Immature natural killer cell (primary cell): ENCODE data around the gene RPS6KA2. TPM values are rescaled to one million over a fixed set of nuclear protein-coding genes. Genes with fewer than 3 reads are reported as not detected.

Experiments used
- DNase-seq, 3 donors: peaks; one replicate each; pipeline ENCODE4 v3.0.0; 2022; ENCODE audit warnings: mixed read lengths in 1 of 3
- H3K27ac Mint-ChIP-seq, 6 donors: one replicate each; pipeline ENCODE4 v1.8.0; 2020; ENCODE audit warnings: mixed read lengths in 6 of 6, mild to moderate bottlenecking in 5 of 6, inconsistent platforms in 4 of 6, moderate library complexity in 3 of 6
- H3K27me3 Mint-ChIP-seq, 3 donors: one replicate each; pipeline ENCODE4 v1.8.0; 2020 to 2021; ENCODE audit warnings: low read depth in 3 of 3, mild to moderate bottlenecking in 3 of 3, mixed read lengths in 3 of 3, moderate library complexity in 3 of 3, inconsistent platforms in 1 of 3
- H3K36me3 Mint-ChIP-seq, 3 donors: one replicate each; pipeline ENCODE4 v1.8.0; 2020; ENCODE audit warnings: mixed read lengths in 3 of 3, inconsistent platforms in 2 of 3, mild to moderate bottlenecking in 2 of 3
- H3K4me1 Mint-ChIP-seq, 2 donors: one replicate each; pipeline ENCODE4 v1.8.0; 2020; ENCODE audit warnings: inconsistent platforms in 2 of 2, mild to moderate bottlenecking in 2 of 2, mixed read lengths in 2 of 2, moderate library complexity in 1 of 2
- H3K4me3 Mint-ChIP-seq, 5 donors: one replicate each; pipeline ENCODE4 v1.8.0; 2020; ENCODE audit warnings: mild to moderate bottlenecking in 5 of 5, mixed read lengths in 5 of 5, inconsistent platforms in 3 of 5, moderate library complexity in 3 of 5
- H3K9me3 Mint-ChIP-seq, 6 donors: one replicate each; pipeline ENCODE4 v1.8.0; 2020; ENCODE audit warnings: mild to moderate bottlenecking in 6 of 6, mixed read lengths in 6 of 6, inconsistent platforms in 4 of 6, moderate library complexity in 3 of 6
- polyA plus RNA-seq, 3 donors: library from polyadenylated mRNA; unstranded; fragments of 300-500 nt; fragmentation: Illumina TruSeq; gene quantifications; one replicate each; pipeline ENCODE4 v1.2.3, GENCODE V29; 2021

The RPS6KA2 gene
- polyA plus RNA-seq, 3 donors from 2014 or later, result 2.5 to 5.3 (median 3.4) TPM

DNA sequence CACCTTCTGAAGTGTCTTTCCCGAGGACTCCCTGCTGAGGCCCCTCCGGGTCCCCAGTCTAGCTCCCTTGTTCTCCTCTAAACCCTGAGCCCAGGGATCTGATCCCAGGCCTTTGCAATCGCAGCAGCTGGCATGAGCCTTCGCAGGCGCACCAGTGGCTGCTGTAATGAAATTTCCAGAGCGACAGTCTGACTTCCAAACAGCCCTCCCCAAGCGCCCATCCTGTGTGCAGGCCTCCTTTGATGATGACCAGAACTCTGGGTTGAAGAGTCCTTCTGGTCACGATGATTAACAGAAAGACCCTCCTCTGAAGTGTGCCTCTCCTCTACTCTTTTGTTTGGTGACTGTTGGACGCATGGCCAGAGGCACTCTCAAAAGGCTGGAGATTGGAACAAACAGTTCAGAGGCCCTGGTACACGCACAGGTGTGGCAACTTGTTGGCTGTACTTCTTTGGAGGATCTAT, 155.2 kb downstream of the RPS6KA2 start:
- Mint-ChIP-seq H3K36me3 (peaks cover 0 to 4% (median 3%) of the 10 kb centered on the region in 3 donors), H3K4me3 (no peak overlapping the region), H3K9me3 (no peaks in the 10 kb centered on the region), H3K27ac (peak overlapping the region in 1 of 6 donors; percentile 18), H3K4me1 (peaks cover 2 to 3% of the 10 kb centered on the region in 2 donors), H3K27me3 (peaks cover 0 to 23% (median 3%) of the 10 kb centered on the region in 3 donors)
- no peak for DNase-seq

DNA sequence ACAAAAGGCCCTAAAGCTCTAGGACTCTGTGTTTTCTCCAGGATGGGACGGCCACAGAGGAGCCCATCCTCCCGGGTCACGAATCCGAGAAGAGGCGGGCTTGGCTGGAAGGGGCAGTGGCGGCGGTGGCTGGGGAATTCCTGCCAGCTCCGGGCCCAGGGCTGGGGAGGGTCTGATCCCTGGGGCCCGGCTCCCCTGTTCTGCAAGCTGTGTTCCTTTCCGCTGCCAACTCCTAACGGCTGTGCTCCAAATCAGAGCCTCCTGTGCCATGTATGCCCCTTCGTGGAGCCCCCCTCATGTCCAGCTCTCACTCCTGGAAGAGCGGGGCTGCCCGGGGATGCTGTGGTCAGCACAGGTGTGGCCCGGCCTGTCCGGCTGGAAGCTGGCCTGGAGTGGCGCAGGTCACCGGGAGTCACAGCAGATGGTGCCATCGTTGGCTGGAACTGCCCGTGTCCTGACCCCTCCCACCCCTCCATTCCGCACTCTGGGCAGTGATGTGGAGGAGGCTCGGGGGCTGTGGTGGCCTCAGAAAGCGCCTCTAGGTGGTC, 156.1 kb downstream of the RPS6KA2 start:
- Mint-ChIP-seq H3K27ac (no peak overlapping the region), H3K27me3 (peaks cover 3 to 30% (median 4%) of the 10 kb centered on the region in 3 donors), H3K36me3 (peaks cover 0 to 6% (median 4%) of the 10 kb centered on the region in 3 donors), H3K4me3 (no peak overlapping the region), H3K4me1 (peaks cover 5 to 7% of the 10 kb centered on the region in 2 donors), H3K9me3 (no peaks in the 10 kb centered on the region)
- DNase-seq, result no peak

DNA sequence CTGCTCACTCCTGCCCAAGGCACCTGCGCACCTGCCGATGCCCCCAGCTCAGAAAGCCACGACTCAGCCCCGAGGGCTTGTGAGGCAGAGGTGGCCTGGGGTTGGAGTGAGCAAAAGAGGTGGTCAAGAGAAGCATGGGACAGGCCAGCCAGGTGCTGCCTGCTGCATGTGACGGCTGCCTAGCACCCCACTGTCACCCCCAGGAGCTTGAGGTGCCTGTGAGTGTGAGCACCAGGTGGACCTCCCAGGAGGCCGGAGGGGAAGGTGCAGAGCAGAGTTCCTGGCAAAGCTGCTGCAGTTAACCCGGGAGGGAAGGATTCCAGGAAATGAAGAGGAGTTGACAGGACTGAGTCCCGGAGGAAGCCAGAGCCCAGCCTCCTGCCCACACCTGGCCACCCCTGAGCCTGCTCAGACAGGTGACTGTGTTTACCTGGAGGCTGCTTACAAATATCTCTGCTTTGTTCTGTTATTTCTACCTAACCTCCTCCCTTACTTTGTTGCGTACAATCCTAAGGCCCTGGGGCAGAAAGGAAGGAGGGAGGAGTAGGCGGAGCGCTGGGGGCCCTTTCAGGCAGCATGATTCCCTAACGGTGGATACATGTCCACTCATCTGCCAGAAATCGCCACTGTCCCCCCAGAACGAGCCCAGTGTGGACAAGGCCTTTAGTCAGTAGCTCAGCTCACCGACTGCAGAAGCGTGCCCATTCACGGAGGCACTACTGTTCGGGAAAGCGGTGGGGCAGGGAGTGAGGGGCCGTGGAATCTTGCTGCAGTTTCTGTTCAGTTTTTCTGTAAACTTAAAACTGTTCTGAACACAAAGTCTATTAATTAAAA, 156.8 kb downstream of the RPS6KA2 start:
- no peak for DNase-seq
- H3K4me1 Mint-ChIP-seq, result peaks cover 12 to 14% of the 10 kb centered on the region in 2 donors
- H3K36me3 Mint-ChIP-seq, result peaks cover 0 to 6% (median 4%) of the 10 kb centered on the region in 3 donors
- H3K4me3 Mint-ChIP-seq, result no peak overlapping the region
- H3K27ac Mint-ChIP-seq, result no peak overlapping the region
- H3K9me3 Mint-ChIP-seq, result no peaks in the 10 kb centered on the region
- H3K27me3 Mint-ChIP-seq, result peaks cover 4 to 36% (median 8%) of the 10 kb centered on the region in 3 donors

DNA sequence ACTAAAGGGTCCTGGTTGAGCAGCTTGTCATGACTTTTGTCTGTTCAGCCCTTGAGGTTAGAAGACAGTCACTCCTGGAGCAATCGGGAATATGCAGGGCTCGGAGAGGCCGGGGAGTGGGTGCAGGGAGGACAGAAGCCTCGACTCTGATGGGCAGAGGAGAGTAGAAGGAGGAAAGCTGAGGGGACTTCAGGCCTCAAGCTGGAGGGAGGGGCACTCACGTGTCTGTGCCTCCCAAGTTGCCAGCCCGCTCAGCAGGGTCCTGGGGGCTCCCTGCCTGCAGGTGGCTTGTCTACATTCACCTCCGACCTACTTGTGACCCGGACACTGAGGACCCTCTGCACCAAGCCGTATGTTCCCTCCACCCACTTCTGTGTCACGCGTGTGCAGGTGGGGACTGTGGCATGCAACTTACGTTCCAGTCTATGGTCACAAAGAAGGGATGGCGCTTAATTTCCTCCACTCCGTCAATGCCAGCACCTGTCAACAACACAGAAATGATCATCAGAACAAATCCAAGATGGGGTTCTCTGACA, 157.6 kb downstream of the RPS6KA2 start:
- Mint-ChIP-seq H3K4me3 (no peak overlapping the region), H3K27ac (no peak overlapping the region), H3K27me3 (peaks cover 4 to 36% (median 10%) of the 10 kb centered on the region in 3 donors), H3K4me1 (peaks cover 19 to 22% of the 10 kb centered on the region in 2 donors), H3K9me3 (no peaks in the 10 kb centered on the region), H3K36me3 (peaks cover 0 to 6% (median 4%) of the 10 kb centered on the region in 3 donors)
- DNase-seq, result no peak

DNA sequence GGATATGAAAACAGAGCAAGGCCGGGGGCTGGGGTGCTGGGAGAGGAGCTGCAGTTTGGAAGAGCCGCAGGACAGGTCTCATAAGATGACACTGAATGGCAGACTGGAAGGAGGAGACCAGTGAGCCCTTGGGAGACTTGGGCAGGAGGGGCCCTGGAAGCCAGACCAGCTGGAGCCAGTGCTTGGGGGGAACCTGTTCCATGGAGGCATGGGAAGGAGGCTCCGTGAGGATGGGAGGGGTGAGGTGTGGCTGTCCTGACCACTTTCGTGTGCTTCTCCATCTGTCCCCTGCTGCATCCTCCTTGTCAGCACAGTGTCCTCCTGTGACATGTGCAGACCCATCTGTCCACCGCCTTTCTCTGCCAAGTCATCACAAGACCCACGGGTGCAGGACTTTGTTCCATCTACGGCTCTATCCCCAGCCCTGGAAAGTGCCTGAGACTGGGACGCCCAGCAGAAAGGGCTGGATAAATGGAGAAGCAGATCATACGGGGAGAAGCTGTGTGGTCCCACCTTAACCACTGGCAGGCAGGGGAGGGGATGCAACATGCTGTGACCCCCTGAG, 159.5 kb downstream of the RPS6KA2 start:
- Mint-ChIP-seq H3K4me1 (peaks cover 21 to 22% of the 10 kb centered on the region in 2 donors), H3K4me3 (no peak overlapping the region), H3K27ac (peak overlapping the region in 2 of 6 donors; percentile 26 to 59), H3K9me3 (no peaks in the 10 kb centered on the region), H3K27me3 (peaks cover 4 to 32% (median 10%) of the 10 kb centered on the region in 3 donors), H3K36me3 (peaks cover 0 to 10% (median 4%) of the 10 kb centered on the region in 3 donors)
- DNase-seq, result no peak

DNA sequence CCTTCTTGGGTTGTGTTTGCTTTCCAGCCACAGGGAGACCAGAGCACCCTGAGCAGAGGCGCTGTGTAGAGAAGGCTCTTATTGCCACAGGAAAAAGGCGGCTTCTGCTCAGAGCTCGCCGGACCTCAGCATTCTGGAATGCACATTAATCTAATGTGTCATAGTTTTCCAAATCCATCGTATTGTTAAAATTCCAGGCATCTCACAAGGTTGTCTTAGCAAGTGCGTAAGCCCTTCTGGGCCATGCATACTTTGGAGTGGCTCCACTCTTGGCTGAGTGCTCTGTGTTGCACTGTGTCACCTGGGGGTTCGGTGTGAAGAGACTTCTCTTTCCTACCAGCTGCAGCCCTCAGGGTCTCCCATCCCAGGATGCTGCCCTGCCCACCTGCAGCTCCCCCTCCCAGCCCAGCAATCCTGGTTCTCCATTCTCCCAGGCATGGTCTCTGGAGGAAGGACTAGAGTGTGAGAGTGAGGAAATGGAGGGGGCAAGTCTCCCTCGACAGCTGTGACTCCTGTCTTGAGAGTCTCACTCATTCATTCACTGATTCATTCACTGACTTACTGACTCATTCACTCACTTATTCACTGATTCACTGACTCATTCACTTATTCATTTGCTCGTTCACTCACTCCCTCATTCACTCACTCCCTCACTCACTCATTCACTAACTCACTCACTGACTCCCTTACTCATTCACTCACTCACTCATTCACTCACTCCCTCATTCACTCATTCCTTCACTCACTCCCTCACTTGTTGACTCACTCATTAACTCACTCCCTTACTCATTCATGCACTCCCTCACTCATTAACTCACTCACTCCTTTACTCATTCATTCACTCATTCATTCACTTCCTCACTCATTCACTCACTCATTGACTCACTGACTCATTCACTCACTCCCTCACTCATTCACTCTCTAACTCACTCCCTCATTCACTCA, 160.6 kb downstream of the RPS6KA2 start:
- peak overlapping the region in 4 of 6 donors; percentile 26 to 55 (median 39) for H3K27ac Mint-ChIP-seq
- no peaks in the 10 kb centered on the region for H3K9me3 Mint-ChIP-seq
- peaks cover 4 to 35% (median 10%) of the 10 kb centered on the region in 3 donors for H3K27me3 Mint-ChIP-seq
- DNase-seq, result no peak
- H3K36me3 Mint-ChIP-seq, result peaks cover 0 to 10% (median 4%) of the 10 kb centered on the region in 3 donors
- peak overlapping the region in 2 of 5 donors; percentile 38 to 73 for H3K4me3 Mint-ChIP-seq
- peaks cover 21 to 22% of the 10 kb centered on the region in 2 donors for H3K4me1 Mint-ChIP-seq

DNA sequence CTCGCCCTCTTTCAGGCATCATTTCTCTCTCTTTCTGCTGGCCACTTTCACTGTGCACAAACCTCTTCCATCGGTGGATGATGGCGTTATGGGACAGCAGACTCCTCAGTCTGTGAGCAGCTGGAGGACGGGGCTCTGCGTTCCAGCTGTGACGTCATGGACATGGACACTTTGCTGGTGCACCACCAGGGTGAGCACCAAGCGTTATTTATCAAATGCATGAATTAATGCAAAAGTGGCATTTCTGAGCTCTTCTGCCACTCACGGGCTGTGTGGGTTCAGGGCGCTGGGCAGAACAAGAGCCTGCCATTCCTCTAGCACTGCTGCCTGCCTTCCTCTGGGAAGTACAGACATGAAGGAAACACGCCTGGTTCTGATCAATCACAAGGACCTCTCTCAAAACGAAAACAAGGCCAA, 161.4 kb downstream of the RPS6KA2 start:
- DNase-seq, result no peak
- H3K9me3 Mint-ChIP-seq, result no peaks in the 10 kb centered on the region
- peak overlapping the region in 4 of 5 donors; percentile 37 to 73 (median 66) for H3K4me3 Mint-ChIP-seq
- H3K27ac Mint-ChIP-seq, result peak overlapping the region in 2 of 6 donors; percentile 73 to 83
- peaks cover 21 to 22% of the 10 kb centered on the region in 2 donors for H3K4me1 Mint-ChIP-seq
- peaks cover 0 to 10% (median 4%) of the 10 kb centered on the region in 3 donors for H3K36me3 Mint-ChIP-seq
- H3K27me3 Mint-ChIP-seq, result peaks cover 4 to 35% (median 10%) of the 10 kb centered on the region in 3 donors

DNA sequence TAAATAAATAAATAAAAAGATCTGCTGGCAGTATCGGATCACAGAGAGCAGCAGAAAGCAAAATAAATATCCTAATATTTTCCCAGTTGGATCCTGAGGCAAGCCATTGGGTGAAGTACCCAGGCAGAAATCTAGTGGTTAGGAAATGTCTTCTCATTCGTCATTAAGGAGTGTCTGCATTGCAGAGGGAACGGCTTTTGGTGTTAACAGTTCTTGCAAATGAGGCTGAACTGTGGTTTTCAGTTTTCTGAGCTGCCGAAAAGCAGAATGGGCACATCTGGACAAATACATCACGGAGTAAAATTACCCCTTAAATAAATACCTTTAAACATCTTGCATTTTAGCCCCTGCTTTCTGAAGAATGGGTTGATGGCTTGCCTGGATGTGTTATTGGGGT, 162.1 kb downstream of the RPS6KA2 start:
- H3K4me3 Mint-ChIP-seq, result peak overlapping the region in 4 of 5 donors; percentile 43 to 73 (median 68)
- H3K9me3 Mint-ChIP-seq, result no peaks in the 10 kb centered on the region
- DNase-seq, result peak; percentile 21 to 40 (median 25)
- peaks cover 0 to 10% (median 4%) of the 10 kb centered on the region in 3 donors for H3K36me3 Mint-ChIP-seq
- H3K27ac Mint-ChIP-seq, result peak overlapping the region in 4 of 6 donors; percentile 19 to 83 (median 72)
- peaks cover 21 to 22% of the 10 kb centered on the region in 2 donors for H3K4me1 Mint-ChIP-seq
- H3K27me3 Mint-ChIP-seq, result peaks cover 5 to 35% (median 10%) of the 10 kb centered on the region in 3 donors

DNA sequence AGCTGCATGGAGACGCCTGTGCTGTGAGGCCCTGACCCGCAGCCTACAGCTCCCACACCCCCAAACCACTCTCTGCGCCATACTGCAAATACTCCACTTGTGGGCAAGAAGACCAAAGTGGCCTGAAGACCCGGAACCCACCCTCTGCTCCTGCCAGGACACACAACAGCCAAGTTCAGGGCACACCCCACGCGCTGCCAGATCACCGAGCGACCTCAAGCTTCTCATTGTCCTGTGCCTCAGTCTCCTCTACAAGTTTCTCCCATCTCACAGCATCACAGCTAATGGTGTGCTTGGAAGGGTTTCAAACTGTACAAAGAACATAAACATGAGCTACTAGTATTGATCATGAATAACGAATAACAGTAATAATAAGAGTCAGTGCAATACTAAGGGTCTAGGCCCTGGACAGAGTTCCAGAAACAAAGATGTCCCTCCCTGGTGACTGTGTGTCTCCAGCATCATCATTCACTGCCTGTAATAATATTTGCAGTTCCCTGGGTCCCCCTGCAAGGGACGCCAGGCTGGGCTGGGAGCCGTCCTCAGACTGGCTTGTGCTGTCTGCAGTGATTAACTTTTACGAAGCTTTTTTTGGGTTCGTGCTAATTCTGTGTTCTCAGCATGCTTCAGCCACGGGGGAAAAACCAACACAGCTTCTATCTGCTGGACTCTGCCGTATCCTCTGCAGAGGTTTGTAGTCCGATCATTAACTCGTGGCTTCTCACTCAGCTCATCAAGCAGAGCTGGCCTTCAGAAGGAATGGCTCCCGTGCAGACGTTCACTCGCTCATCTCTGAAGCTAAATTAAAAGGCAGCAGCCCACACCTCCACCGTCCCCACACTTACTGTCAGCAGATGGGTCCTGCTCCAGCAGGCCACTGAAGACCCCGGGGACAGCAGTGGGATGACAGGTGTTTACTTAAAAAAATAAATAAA, 162.7 kb downstream of the RPS6KA2 start:
- Mint-ChIP-seq H3K27ac (peak overlapping the region in 1 of 6 donors; percentile 73), H3K4me3 (peak overlapping the region in 1 of 5 donors; percentile 69), H3K36me3 (peaks cover 0 to 10% (median 4%) of the 10 kb centered on the region in 3 donors), H3K27me3 (peaks cover 5 to 33% (median 10%) of the 10 kb centered on the region in 3 donors), H3K4me1 (peaks cover 21 to 22% of the 10 kb centered on the region in 2 donors), H3K9me3 (no peaks in the 10 kb centered on the region)
- no peak for DNase-seq

DNA sequence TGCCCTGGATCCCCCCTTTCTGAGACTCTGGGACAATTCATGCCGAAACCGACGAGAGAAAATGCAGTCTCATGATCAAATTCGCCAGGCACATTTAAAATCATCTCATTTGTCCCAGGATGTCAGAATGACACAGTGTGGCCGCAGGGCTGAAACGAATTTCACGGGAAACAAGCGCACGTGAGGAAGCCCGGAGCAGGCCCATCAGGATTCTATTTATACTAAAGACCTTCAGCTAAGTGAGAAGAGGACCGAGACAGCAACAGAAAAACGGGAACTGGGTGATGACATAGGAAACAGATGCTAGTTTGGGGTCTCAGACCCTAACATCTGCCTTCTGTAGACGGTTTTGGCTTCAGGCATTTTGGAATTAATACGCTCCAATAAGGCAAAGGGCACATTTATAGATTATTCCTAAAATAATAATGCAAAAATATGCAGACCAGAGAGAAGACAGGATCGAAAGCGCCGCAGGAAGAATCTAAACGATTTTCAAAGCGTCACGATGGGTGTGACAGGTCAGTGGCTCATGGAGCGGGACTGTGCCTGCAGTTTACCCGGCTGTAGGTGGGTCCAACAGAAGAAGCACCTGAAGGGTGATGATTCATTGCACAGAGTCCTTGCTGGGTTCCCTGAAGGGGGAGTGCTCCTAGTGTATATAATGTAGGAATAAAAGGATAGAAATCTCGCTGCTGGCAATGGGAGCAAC, 163.5 kb downstream of the RPS6KA2 start:
- Mint-ChIP-seq H3K27ac (peak overlapping the region in 2 of 6 donors; percentile 4 to 23), H3K4me1 (peaks cover 21 to 22% of the 10 kb centered on the region in 2 donors), H3K36me3 (peaks cover 0 to 10% (median 4%) of the 10 kb centered on the region in 3 donors), H3K9me3 (no peaks in the 10 kb centered on the region), H3K4me3 (peak overlapping the region in 1 of 5 donors; percentile 14), H3K27me3 (peaks cover 5 to 28% (median 10%) of the 10 kb centered on the region in 3 donors)
- no peak for DNase-seq

DNA sequence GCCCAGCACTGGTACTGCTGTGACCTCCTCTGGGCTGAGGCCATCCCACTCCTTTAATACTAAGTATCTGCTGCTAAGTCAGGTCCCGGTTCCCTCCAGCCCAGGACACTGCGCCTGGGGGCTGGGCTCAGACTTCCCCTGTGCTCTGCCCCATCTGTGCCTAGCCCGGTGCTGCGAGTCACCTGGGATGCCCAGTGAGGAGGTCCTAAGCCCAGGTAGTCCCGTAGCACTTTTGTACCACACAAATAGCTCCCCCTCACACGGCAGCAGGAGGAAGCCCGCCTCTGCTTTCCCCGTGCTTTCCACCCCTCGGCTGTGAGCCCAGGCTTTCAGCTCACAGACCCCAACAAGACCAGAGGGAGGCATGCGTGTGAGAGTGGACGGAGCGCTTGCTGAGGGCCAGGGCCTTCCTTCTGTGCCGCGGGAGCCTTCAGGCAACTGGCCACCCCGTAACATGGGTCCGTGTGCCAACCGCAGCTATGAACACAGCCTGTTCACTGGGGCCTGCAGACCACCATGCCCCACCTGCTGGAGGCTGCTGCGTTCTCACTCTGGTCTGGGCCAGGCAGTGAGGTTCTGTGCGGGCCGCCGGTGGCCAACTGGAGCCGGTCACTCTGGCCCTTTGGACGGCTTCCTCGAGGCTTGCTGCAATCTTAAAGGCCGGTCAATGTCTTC, 164.5 kb downstream of the RPS6KA2 start:
- peaks cover 7 to 24% (median 10%) of the 10 kb centered on the region in 3 donors for H3K27me3 Mint-ChIP-seq
- H3K36me3 Mint-ChIP-seq, result peaks cover 4 to 15% (median 4%) of the 10 kb centered on the region in 3 donors
- H3K4me1 Mint-ChIP-seq, result peaks cover 21 to 22% of the 10 kb centered on the region in 2 donors
- no peak overlapping the region for H3K4me3 Mint-ChIP-seq
- H3K9me3 Mint-ChIP-seq, result no peaks in the 10 kb centered on the region
- H3K27ac Mint-ChIP-seq, result peak overlapping the region in 1 of 6 donors; percentile 4
- DNase-seq, result no peak
